Esophagus squamous epithelium (tissue), 4 donors: ENCODE results near the gene FUT7.

Experiments used
- POLR2A ChIP-seq, 4 donors: fragments of 450-650 bp; IDR thresholded peaks; one replicate each; pipeline ENCODE4 v1.6.1; 2017; ENCODE audit warnings: antibody characterized with exemption in 4 of 4, mild to moderate bottlenecking in 4 of 4, moderate library complexity in 3 of 4
- TF ChIP-seq, protein P1 (sequence below), 6 experiments: fragments of 450-650 bp in 4 of 6; fragments of 200-600 bp in 2 of 6; sonication (generic) in 2 of 6; IDR thresholded peaks; one replicate each; pipeline ENCODE4 v1.5.1; 2016 to 2019; ENCODE audit warnings: antibody characterized with exemption in 6 of 6, mild to moderate bottlenecking in 4 of 6, moderate library complexity in 4 of 6

DNA sequence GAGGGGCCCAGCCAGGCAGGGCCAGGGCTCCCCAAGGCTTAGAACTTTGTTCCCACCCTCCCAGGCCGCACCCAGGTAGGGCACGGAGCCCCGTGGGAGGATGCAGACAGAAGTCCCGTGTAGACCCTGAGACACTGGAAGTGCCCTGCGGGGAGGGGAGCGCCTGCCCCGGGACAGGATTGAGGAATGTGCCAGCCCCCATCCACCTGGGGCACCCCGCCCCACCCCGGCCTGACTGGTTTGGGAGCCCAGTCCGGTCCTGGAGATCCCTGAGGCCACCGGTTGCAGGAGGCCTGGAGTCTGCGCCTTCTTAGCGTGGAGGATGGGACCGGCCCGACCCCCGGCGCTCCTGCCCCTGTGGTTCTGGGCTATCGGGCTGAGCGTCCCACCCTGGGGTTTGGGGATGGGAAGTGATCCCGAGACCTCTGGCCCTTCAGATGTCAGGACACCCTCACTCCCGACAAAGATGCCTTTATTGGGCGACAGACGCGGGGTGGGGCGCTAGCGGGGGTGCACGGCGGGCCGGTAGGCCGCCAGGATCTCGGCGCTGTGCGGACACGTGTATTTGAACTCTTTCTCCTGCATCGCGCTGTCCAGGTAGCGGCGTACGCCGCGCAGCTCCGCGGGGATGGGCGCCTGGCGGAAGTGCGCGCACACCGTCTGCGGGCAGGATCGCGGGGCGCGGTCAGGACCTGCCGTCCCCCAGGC, 37.6 kb downstream of the FUT7 start:
- TF ChIP-seq, protein P1, sequence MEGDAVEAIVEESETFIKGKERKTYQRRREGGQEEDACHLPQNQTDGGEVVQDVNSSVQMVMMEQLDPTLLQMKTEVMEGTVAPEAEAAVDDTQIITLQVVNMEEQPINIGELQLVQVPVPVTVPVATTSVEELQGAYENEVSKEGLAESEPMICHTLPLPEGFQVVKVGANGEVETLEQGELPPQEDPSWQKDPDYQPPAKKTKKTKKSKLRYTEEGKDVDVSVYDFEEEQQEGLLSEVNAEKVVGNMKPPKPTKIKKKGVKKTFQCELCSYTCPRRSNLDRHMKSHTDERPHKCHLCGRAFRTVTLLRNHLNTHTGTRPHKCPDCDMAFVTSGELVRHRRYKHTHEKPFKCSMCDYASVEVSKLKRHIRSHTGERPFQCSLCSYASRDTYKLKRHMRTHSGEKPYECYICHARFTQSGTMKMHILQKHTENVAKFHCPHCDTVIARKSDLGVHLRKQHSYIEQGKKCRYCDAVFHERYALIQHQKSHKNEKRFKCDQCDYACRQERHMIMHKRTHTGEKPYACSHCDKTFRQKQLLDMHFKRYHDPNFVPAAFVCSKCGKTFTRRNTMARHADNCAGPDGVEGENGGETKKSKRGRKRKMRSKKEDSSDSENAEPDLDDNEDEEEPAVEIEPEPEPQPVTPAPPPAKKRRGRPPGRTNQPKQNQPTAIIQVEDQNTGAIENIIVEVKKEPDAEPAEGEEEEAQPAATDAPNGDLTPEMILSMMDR (IDR thresholded peaks at IDR 0.05): no peak
- no peak for TF ChIP-seq POLR2A (IDR thresholded peaks at IDR 0.05)
